Inflammatory macrophage treated with lipopolysaccharide for 1 hour (primary cell): ENCODE measurements around the gene TMOD4.
A peak's percentile ranks its signal among the peaks of the same experiment; 100 is the strongest.

Experiments used
- DNase-seq, 2 donors: peaks; one replicate each; pipeline ENCODE4 v3.0.0-alpha.2; 2020 to 2022

Gene TMOD4

GRCh38 chr1:151142411-151143056, 33.2 kb downstream of the TMOD4 start:
- DNase-seq, result no peak

GRCh38 chr1:151137789-151138188, 38.0 kb downstream of the TMOD4 start:
- no peak for DNase-seq

DNA sequence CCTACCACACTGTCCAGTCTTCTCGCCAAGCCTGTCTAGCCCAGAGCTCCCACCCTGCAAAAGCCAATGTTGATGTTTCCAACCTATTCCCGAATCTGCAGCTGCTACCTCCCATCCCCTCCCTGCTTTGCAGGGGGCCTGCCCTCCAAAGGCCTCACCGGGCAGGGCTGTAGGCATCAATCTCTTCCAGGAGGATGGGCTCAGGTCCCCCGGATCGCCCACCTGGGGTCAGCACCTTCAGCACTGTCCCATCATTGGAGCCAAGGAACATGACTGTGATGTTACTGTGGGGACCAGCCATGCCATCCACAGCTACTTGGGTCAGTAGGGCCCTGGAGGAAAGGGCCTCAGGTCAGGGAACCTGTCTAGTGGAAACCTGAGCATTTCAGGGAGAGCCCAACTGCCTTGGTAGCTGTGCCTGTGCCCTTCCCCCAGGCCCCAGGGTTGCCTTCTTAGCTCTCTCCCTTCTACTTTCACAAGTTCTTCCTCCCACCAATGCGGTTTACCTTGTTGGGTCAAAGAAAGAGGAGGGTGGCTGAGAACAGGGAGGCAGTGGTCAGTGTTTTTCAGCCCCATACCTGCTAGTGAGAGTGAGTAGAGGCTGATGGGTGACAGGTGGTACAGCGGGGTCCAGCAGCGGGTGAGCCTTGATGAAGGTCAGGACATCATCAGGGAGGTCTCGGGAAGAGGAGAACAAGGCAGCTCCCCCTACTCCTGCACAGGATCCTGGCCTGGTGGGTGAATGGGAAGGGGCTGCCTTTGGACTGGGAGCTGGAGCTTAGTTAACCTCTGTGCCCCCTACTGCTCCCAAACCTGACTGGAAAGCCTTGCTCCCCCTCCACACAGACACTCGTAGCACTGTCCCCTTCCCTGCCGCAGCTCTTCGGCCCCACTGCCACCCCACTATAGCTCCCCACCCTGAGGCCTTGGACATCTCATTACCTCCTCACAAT, 40.1 kb downstream of the TMOD4 start:
- DNase-seq, result no peak

DNA sequence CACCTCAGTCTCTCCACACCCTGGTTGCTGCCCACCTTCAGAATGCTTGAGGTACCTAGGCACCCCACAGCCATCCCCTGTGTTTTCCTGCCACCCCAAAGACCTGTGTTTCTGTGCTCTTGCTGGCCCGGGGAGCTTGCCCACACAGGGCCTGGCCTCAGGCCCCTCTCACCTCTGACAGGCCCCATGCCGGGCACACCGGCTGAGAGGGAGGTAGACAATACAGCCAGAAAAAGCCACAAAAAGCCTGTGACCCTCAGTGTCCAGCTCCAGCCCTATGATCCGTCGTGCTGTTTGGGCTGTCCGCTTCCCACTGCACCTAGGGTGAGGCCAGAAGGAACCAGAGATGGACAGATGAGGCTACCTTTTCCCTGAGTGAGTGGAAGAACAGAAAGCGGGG, 40.8 kb downstream of the TMOD4 start:
- DNase-seq, result no peak

DNA sequence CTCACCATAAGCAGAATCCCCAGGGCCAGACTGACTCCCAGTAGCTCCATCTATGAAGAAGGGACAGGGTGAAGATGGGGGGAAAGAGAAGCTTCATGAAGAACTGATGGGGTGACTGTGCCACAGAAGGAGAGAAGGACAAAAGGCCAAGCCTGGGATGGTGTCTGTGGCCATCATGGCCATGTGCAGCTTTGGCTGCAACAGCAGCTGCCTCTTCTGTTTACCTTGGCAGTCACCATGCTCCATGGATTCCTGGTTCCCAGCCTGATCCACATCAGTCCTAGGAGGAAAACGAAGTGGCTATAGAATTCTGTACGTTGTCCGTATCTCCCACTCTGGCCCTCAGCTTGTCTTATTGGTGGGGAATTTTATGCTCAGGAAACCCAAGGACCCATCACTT, 41.4 kb downstream of the TMOD4 start:
- DNase-seq, result no peak

DNA sequence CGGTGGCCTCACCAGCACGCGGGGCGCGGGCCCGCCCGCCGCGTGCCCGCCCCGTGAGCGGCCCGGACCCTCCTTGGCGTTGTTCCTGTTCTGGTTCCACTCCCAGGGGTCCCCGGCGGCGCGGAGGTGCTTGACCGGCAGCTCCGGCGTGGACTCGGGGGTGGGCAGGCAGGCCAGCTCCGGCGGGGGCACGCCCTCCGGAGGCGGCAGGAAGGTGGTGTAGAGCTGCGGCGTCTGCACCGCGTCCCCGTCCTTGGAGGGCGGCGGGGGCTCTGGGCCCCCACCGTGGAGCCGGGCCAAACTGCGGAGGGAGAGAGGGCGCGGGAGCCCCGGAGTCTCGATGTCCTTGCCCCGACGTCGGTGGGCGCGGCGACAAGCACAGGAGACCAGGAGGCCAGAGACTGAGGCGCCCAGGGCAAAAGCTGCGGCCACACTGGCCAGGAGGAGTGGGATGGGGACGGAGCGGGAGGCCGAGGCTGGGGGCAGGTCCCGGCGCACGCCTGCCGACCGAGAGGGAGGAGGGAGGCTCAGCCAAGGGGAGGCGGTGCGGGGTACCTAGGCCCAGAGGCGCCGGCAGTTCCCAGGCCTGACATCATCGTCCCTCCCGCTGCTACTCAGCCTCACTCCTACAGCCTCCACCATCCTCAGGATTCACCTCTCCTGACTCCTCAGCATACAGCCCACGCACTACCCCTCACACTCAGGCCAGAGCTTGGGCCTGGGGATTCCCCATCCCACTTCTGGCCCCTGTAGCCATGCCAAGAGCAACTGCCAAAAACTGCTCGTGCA, 42.6 kb downstream of the TMOD4 start:
- no peak for DNase-seq

DNA sequence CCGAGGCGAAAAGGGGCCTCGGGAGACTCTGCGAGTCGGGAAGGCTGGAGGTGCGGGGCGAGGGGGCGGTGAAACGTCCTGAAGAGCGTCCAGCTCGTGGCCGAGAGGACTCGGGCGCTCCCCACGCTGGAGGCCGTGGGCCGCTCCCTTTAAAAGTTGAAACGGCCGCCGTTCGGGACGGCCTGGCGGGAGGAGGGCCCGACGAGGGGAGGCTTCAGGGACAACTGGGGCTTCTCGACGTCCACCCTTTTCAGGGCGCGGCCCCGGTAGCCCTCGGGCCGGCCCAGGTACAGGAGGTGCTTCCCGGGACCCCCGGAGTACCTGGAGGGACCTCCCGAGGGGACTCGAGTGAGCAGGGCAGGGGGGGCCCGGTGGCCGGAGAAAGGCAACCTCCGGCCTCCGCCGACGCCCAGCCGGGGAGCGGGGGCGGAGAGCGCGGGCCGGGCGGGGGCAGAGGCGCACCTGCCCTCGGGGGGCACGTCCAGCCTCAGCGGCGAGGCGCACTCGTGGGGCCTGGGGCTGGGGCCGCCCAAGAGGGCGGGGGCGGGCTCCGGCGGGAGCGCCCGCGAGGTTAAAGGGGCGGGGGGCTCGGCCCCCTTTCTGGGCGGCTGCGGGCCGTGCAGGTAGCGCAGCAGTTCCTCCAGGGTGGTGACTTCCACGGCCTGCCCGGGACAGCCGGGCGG, 43.3 kb downstream of the TMOD4 start:
- DNase-seq, result no peak

GRCh38 chr1:151131701-151132334, 44.0 kb downstream of the TMOD4 start:
- DNase-seq, result no peak

- peak; percentile 57 to 58 for DNase-seq
Measured at GRCh38 chr1:151130987-151131586, 44.7 kb downstream of the TMOD4 start.

DNA sequence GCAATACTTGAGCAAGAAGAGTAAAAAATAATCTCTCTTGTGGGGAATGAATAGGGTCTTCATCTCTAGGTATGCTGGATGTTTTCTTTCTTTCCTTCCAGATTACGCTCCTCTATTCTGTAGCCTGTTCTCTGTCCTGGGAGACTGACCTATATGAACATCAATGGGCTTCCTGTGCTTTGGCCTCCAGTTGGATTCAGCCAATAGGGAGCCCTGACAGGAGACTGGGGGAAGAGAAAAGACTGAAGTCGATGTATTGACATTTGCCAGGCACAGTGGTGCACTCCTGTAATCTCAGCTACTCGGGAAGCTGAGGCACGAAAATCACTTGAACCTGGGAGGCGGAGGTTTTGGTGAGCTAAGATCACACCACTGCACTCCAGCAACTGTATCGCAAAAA, 47.0 kb downstream of the TMOD4 start:
- no peak for DNase-seq

GRCh38 chr1:151124763-151125403, 50.9 kb downstream of the TMOD4 start:
- DNase-seq, result no peak
